CD1c-positive myeloid dendritic cell (primary cell): ENCODE results near the gene DHRS12.

Source experiments
- DNase-seq: peaks from one replicate; pipeline ENCODE4 v3.0.0-alpha.2; 2016; ENCODE audit errors: extremely low spot score

DHRS12 gene

GRCh38 chr13:51782026-51782710, 21.8 kb downstream of the DHRS12 start:
- no peak for DNase-seq

- no peak for DNase-seq
Observed at GRCh38 chr13:51781246-51782022, 22.5 kb downstream of the DHRS12 start.

GRCh38 chr13:51780099-51780498, 23.9 kb downstream of the DHRS12 start:
- DNase-seq, result no peak

DNA sequence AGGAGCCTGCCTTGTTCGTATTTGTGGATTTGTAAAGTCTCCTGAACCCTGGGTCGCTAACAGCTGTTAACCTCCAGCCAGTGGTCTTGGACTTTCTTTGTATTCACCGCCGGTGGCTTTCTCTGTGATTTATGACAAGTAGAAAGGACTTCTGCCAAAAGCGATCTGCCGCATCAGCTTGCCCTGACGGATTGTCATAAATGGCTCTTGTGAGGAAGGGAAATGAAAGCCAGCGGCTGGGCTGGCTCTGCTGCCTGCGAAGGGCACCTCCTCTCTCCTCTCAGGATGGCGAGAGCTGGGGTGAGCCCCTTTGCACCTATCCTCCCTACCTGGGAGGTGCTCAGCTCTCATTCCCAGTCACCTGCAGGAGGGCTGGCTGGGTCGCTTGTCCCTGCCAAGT, 25.6 kb downstream of the DHRS12 start:
- DNase-seq, result no peak

DNA sequence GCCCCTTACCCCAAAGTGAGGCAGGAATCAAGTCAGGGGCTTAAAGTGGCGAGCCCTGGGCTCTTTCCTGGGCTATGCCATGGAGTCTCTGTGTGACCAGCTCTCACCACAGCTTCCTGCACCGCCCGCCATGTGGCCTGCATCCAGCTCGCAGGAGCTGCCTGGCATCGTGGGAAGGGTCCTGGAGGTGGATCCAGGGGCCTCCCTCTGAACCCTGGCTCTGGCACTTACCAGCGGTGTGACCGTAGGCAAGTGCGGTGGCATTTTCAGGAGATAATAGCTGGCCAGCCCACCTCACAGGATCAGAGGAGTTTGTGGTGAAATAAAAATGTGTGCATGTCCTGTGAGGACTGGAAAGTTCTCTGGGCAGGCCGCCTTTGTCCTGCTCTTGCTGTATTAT, 26.0 kb downstream of the DHRS12 start:
- DNase-seq, result no peak

DNA sequence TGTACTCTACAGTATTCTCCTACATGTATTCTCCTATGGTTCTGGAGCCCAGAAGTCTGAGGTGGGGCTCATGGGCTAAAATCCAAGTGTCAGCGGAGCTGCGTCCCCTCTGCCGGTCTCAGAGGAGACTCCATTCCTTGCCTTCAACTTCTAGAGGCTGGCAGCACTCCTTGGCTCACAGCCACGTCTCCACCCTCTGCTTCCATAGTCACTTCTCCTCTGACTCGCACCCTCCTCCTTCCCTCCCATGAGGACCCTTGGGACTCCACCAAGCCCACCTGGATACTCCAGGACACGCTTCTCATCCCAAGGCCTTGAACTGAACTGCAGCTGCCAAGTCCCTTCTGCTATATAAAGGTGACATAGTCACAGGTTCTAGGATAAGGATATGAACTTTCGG, 27.8 kb downstream of the DHRS12 start:
- DNase-seq, result no peak

- DNase-seq, result no peak
Observed at GRCh38 chr13:51773515-51773914, 30.4 kb downstream of the DHRS12 start.

DNA sequence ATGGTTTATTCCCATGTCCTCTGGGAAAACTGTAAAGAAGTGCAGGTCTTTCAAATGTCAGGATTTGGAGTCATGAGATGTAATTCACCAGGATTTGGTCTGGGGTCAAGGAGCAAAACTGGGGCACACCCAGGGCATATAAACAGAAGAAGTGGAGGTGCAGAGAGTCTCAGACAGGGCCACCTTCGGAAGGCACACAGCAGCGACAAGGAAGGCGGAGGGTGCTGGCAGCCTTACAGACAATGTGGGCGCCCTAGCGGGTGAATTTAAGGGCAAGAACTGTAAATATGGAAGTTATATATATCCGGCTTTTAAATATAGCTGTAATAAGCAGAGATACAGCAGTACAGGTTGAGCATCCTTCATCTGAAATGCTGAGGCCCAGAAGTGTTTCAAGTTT, 31.2 kb downstream of the DHRS12 start:
- no peak for DNase-seq

- DNase-seq, result no peak
Observed at GRCh38 chr13:51772105-51772455, 31.9 kb downstream of the DHRS12 start.

DNA sequence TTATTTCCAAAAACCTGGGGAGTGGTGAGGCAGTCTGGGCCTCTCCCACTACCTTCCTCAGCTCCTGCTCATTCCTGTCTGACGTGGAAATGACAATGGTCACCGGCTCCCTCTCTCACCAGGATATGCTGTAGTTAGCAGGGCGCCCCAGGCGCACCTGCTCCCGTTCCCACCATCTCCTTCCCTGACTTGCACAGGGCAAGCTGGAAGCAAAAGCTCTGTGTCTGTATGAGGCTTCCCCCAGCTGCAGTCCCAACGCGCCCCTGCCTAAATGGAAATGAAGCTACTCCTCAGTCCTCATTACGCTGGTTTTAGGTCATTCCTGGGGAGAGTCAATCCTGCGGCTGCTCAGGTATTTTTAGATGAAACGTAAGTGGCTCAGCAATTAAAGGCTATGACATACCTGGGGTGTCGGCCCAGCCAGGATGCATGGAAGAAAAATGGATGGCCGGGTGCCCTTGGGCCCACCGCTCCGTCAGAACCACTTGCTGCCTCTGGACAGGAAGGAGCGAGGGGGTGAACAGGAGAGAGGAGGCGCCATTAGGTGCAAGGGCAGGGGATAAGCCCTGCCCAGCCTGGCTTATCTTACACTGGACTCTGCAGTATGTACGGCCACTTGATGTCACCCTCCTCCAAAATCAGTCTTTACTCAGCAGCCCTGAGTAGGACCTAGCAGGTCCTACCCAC, 32.4 kb downstream of the DHRS12 start:
- DNase-seq, result no peak

GRCh38 chr13:51770681-51771417, 33.1 kb downstream of the DHRS12 start:
- no peak for DNase-seq

DNA sequence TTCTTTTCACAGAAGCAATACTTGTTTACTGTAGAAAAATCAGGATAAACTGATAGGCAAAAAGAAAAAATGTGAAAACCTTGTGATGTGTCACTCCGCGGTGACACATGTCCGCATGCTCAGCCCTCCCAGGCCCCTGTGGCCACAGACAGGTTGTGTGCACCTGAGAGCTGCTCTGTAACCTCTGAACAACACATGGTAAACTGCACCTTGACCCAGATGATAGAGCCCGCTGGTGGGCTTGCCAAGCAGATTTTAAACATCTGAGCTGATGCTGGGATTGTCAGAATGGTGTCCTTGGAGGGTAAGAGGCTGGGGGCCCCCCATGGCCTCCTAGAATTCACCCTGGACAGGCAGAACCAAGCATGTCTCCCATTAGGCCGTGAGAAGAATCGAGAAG, 33.8 kb downstream of the DHRS12 start:
- DNase-seq, result no peak

GRCh38 chr13:51769455-51770127, 34.4 kb downstream of the DHRS12 start:
- no peak for DNase-seq

GRCh38 chr13:51768976-51769375, 35.0 kb downstream of the DHRS12 start:
- DNase-seq, result no peak

DNA sequence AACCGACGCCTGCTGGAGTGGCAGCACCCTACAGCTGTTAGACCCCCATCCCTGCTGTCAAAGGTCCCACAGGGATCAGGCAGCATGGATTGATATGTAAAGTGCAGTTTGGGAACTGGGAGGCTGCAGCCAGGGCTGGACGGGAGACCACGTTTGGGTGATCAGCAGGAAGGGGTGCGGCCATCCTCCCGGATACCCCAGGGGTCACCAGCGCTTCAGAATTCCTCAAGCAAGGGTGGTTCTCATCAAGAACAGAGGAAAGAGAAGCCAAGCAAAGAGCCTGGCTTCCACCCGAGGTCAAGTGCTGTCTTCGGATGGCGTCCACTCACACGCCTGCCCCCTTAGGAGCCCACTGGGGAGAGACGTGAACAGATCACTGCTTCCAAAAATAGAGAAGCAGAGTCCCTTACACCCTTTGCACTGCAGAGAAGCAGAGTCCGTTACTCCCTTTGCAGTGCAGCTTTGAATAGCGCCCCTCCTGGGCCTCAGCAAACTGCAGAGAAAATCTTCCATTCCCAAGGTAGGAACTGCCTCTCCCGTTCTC, 35.5 kb downstream of the DHRS12 start:
- no peak for DNase-seq

DNA sequence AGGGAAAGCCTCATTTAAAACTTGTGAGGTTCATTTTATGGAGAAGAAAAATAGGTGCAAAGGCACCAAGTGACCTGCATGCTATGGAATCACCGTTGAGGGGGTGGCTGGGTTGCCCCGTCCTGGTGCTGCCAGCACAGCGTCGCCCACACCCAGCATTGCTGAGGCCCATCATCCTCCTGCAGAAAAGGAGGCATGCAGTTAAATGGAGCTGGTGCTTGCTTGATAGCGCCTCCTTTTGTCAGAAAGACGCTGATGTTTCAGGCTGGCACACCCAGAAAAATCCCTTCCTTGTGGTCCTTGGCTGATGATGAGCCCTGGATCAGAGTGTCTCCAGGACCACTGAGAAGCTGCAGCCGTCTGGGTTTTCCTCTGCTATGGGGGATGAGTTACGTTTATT, 36.9 kb downstream of the DHRS12 start:
- no peak for DNase-seq

DNA sequence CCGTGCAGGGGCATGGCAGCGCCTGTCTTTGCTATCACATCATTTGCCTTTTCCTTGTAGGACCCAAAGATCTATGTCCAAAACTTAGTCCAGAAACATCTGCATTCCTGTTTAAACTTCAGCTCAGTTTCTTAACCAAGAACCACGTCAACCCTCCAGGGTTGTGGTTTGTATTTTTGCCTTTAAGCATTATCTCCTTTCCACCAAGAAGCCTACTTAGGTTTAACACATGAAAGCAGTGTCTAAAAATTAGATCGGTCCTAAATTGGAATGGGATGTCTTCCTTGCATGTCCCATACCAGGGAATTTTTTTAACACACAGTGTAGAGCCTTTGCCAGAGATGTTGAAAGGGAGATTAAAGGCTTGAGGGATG, 38.8 kb downstream of the DHRS12 start:
- no peak for DNase-seq

DNA sequence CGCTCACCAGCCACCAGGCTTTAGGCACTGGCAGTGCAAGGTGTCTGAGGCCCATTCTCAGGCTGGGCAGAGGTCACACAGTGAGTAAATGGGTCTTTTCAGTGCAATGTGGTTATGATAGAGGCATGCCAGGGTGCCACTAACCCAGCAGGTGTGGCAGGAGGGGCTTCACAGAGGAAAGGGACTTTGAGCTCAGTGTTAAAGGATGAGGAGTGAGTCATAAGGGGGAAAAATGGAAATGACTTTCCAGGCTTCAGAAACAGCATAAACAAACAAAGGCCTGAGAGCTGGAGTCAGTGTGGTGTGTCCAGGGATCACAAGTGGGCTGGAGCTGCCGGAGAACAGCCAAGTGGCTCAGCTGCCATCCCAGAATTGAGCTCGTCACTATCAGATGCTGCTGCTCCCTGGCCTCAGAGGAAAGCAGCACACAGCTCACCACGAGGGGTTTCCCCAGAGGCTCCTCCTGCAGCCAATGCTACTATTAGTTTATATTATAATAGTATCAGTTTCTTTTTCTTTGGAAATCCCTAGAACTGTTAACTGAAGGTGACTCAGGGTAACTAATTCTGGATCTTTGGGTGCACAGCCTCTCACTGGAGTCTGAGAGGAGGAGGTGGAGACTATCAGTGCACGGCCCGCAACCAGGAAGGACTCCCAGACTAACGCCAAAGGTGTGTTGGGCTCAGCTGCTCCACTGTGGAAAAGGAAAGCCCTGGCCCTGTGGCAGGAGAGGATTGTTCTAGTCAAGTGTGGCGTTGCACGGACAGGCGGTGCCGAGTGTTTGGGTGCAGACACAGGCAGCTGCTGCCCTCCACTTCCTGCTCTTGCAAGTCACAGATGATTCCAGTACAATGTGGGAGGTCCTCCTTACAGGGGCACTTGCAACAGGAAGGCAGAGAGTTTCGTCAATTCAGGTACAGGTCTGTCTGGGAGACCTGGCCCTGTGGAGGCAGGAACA, 39.5 kb downstream of the DHRS12 start:
- peak; percentile 6 for DNase-seq

- no peak for DNase-seq
Observed at GRCh38 chr13:51763486-51763885, 40.5 kb downstream of the DHRS12 start.

DNA sequence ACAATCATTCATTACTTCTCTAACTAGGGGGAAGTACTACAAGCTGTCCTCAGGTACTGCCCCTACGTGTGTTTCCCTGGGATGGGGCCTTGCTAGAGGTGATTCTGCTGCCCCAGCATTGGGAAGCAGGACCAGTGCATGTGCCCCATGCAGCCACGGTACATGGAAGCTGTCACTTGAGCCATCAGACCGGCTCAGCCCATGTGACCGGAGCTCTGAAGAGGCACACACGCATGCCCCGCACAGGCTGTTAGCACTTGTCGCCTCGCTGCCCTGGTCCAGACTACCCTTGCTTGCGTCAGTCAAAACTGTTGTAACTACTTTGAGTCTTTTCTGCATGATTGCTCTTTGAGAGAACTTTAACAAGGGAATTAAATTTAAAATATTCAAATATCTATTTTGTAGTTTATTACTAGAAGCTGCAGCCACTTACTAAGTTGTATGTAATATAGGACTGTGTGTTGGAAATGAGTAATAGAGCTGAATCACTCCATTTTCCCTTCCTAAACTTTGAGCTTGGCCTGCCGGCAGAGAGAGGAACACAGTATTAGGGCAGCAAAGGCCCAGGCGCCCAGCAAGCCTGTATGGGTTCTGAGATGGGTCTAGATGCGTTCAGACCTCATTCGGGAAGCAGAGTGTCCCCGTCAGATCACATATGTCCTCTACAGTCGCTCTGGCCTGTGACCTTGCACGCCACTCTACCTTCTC, 42.2 kb downstream of the DHRS12 start:
- DNase-seq, result no peak
